Fibroblast of villous mesenchyme (primary cell): Measurements from ENCODE around the gene MRTFB. TPM values are rescaled to one million over a fixed set of nuclear protein-coding genes. Genes with fewer than 3 reads are reported as not detected.
A peak's percentile ranks its signal among the peaks of the same experiment; 100 is the strongest.

Source experiments
- DNase-seq: peaks from one replicate; pipeline ENCODE4 v3.0.0-alpha.2; 2010; ENCODE audit warnings: low read depth
- H3K4me3 ChIP-seq: 2 replicates; pipeline ENCODE4 v1.5.1; 2011; ENCODE audit warnings: low read depth, mild to moderate bottlenecking, low read length
- total RNA-seq: library from RNA; depleted of rRNA; stranded (reverse); fragments of >200 nt; gene quantifications from 2 replicates; pipeline ENCODE4 v1.2.3, GENCODE V29; 2012
- TF ChIP-seq, protein P1 (sequence below): IDR thresholded peaks from 2 replicates; pipeline ENCODE4 v1.5.1; 2012; ENCODE audit warnings: low read depth, mild to moderate bottlenecking, low read length; ENCODE audit not compliant: insufficient read depth

Gene MRTFB
- total RNA-seq, 1 donor = 8.2 TPM

DNA sequence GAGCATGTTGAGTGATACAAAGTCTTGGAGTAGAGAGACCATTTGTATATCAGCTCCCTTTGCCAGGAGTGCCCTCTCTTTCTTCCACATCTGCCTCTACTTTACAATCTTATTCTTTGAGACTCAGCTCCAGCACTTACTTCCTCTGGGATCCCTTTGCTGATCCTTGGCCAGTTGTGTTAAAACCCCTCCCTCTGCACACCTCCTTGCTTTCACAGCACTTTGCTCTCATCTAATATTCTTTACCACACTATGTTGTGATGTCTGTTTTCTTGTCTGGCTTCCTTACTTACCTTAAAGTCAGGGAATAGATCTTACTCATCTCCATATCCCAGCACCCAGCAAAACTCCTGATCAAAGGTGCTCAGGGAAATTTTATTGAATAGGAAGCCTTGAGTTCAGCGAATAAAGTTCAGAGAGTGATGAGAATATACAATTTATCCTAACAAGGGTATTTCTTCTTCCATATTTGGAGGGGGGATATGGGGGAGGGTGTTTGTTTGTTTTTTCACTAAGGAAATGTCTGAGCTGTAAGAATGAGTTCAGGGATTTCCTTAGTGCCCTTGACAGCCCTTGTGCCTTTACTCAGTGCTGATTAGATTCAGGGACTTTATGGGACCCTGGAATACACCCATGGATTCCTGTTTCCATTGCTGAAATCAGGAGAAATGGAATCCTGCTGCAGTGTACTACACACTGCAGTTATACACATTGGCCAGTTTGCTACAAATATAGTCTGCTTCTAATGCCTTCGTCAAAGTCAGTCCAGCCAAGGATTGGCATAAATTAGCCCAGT, 32.0 kb downstream of the MRTFB start:
- no peak overlapping the region for H3K4me3 ChIP-seq
- DNase-seq = no peak
- TF ChIP-seq, protein P1, sequence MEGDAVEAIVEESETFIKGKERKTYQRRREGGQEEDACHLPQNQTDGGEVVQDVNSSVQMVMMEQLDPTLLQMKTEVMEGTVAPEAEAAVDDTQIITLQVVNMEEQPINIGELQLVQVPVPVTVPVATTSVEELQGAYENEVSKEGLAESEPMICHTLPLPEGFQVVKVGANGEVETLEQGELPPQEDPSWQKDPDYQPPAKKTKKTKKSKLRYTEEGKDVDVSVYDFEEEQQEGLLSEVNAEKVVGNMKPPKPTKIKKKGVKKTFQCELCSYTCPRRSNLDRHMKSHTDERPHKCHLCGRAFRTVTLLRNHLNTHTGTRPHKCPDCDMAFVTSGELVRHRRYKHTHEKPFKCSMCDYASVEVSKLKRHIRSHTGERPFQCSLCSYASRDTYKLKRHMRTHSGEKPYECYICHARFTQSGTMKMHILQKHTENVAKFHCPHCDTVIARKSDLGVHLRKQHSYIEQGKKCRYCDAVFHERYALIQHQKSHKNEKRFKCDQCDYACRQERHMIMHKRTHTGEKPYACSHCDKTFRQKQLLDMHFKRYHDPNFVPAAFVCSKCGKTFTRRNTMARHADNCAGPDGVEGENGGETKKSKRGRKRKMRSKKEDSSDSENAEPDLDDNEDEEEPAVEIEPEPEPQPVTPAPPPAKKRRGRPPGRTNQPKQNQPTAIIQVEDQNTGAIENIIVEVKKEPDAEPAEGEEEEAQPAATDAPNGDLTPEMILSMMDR = no peak

DNA sequence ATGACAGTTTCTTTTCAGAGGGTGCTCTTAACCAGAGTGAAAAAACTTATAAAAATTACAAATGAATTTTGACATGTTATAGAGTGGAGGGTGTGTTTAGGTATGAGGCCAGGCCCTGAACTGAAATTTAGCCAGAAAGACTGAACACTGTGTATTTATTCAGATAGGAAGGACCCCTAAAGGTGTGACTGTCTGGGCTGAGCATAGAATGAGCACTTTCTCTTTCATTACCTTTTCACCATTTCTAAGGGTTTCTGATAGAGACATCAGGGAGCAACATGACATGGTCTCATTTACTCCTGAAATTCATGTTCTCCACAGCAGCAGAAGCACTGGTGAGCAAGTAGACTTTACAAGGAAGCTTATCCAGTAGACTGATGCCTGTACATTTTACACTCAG, 32.9 kb downstream of the MRTFB start:
- no peak for DNase-seq
- TF ChIP-seq, protein P1 = no peak
- H3K4me3 ChIP-seq = no peak overlapping the region

DNA sequence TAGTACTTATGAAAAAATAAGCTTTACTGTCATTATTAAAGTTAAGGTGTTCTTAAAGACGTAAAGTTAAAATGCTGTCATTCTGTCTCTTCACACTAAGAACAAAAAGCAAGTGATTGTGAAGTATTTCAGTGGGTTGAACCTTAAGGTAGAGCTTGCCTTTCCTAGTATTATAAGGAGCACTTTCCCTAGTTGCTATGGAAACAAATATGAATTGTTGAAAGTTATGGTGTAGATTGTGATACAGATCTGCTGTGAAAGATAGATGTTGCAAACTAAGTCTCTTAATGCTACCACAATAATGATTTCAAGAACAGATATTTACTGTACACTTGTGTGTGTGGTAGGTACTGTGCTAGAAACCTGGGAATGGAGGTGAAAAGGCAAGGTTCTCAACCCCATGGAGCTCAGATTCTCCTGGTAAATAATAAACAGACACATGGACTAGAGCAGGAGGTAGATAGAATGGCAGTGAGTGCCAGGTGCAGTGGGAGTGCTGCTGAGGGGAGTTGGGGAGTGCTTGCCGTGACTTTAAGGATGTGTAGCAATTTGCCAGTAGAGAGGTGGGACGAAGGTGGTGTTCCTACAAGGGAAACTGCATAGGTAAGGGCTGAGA, 34.7 kb downstream of the MRTFB start:
- no peak for DNase-seq
- H3K4me3 ChIP-seq = no peak overlapping the region
- TF ChIP-seq, protein P1 = no peak

DNA sequence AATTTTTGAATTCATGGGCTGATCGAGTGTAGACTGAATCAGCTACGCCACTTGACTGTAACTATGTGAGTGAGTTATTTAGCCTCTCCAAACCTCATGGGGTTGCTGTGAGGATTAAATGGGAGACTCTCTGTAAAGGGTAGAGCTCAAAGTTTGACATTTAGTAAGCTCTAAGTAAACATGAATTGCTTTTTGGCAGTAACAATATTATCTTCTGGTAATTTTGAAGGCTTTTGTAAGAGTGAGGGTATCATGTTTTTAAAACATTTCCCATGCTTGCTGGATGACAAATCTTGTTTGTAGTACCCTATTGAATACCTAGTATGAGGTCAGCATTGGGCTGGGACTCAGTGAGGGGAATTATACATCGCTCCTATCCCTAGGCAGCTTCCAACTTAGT, 35.3 kb downstream of the MRTFB start:
- H3K4me3 ChIP-seq = no peak overlapping the region
- TF ChIP-seq, protein P1 = no peak
- peak; percentile 17 for DNase-seq

DNA sequence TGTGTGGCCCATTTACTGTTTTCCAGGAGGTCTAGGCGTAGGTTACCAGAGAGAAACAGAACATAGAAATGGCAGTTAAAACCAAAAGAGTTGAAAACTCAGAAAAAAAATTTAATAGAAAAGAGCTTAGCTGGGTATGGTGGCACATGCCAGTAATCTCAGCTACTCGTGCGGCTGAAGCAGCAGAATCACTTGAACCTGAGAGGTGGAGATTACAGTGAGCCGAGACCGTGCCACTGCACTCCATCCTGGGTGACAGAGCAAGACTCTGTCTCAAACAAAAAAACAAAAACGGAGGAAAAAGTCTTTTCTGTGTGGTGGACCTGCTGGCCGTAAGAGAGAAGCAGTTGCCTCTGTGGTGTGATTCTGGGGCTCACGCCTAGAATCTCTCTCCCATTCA, 35.8 kb downstream of the MRTFB start:
- TF ChIP-seq, protein P1 = no peak

DNA sequence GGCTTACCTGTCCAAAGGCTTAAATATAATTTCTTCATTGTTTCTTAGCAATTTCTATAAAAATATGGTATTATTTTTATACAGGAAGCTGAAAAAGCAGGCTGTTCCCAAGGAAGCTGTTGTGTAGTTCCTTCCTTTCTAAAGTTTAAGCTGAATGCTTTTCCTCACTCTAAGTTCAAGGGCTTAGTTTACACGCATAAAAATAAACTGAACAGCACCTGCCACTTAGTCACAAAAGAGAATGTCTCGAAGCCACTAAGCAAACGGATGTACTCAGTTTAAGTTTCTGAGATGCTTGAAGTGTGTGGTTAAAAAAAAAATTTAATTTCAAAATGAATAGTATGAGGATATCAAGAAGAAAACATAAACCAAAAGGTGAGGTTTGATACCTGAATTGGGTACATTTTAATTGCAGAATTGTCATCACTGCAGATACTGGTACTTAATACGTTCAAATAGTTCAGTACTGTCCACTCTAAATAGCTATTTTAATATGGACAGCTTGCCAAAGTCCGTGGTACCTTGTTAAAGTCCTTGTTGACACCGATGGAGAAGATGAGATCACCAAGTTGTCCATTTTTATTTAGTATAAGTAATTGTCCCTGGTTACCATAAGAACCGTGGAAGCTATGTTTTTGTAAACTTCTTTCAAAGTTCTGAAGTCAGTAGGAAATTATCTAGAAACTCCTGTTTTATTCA, 38.1 kb downstream of the MRTFB start:
- H3K4me3 ChIP-seq = no peak overlapping the region
- TF ChIP-seq, protein P1 = no peak
- DNase-seq = no peak

More for the DNA sequence above, 35.8 kb downstream of the MRTFB start:
- no peak overlapping the region for H3K4me3 ChIP-seq
- no peak for DNase-seq
